ENCODE data around the gene GOLGA6D.
"Not testable (repeated sequence)": the region's sequence is repeated elsewhere in the genome, so short reads cannot be mapped to it uniquely, and the experiment has no call there.

Gene GOLGA6D

GRCh38 chr15:75282572-75282971 lies at the start of gene GOLGA6D:
TSS of gene GOLGA6D (plus strand) at chr15:75282835. CDS start at chr15:75282876, 41 bp downstream.
- not testable (repeated sequence) for DNase-seq

- DNase-seq, result no peak
Observed at GRCh38 chr15:75233504-75234190, 49.0 kb upstream of the GOLGA6D start.

- no peak for DNase-seq
Observed at GRCh38 chr15:75234191-75234810, 48.3 kb upstream of the GOLGA6D start.

- DNase-seq, result no peak
Observed at GRCh38 chr15:75235051-75235673, 47.5 kb upstream of the GOLGA6D start.

GRCh38 chr15:75235760-75236729 lies 46.6 kb upstream of the GOLGA6D start:
- DNase-seq, result no peak

- DNase-seq, result no peak
Observed at GRCh38 chr15:75237316-75237982, 45.2 kb upstream of the GOLGA6D start.

GRCh38 chr15:75238150-75238549 lies 44.5 kb upstream of the GOLGA6D start:
- DNase-seq, result no peak

GRCh38 chr15:75245741-75246140 lies 36.9 kb upstream of the GOLGA6D start:
- not testable (repeated sequence) for DNase-seq

- peak; percentile 6 for DNase-seq
Observed at GRCh38 chr15:75248991-75249390, 33.6 kb upstream of the GOLGA6D start.

- DNase-seq, result no peak
Observed at GRCh38 chr15:75249726-75250125, 32.9 kb upstream of the GOLGA6D start.

GRCh38 chr15:75251343-75251742 lies 31.3 kb upstream of the GOLGA6D start:
- DNase-seq, result not testable (repeated sequence)

- not testable (repeated sequence) for DNase-seq
Observed at GRCh38 chr15:75252285-75252684, 30.4 kb upstream of the GOLGA6D start.

- not testable (repeated sequence) for DNase-seq
Observed at GRCh38 chr15:75258034-75258433, 24.6 kb upstream of the GOLGA6D start, which contains the start of gene GOLGA6C. TSS of gene GOLGA6C (plus strand) at chr15:75258334. CDS start at chr15:75258599, 265 bp downstream.

- not testable (repeated sequence) for DNase-seq
Observed at GRCh38 chr15:75258620-75259343, 23.9 kb upstream of the GOLGA6D start.

GRCh38 chr15:75259873-75260272 lies 22.8 kb upstream of the GOLGA6D start:
- not testable (repeated sequence) for DNase-seq

GRCh38 chr15:75273751-75274359 lies 8.8 kb upstream of the GOLGA6D start:
- DNase-seq, result not testable (repeated sequence)

- DNase-seq, result not testable (repeated sequence)
Observed at GRCh38 chr15:75274509-75275107, 8.0 kb upstream of the GOLGA6D start.

GRCh38 chr15:75275617-75276016 lies 7.0 kb upstream of the GOLGA6D start:
- not testable (repeated sequence) for DNase-seq

GRCh38 chr15:75278497-75278896 lies 4.1 kb upstream of the GOLGA6D start:
- not testable (repeated sequence) for DNase-seq

GRCh38 chr15:75284152-75284551 lies 1.5 kb downstream of the GOLGA6D start:
- DNase-seq, result not testable (repeated sequence)

Measured in NCI-H1417 treated with DMSO at 0.1 percent for 48 hours (cell line).